GM21515 (cell line): Measurements from ENCODE around the gene DNMT3A.

Experiments used
- ATAC-seq: cut with Tn5 transposase; IDR thresholded peaks from one replicate; pipeline ENCODE4 v1.9.1; 2021; ENCODE audit not compliant: unreplicated experiment

DNMT3A gene

GRCh38 chr2:25307949-25308557 lies 33.7 kb downstream of the DNMT3A start:
- no peak for ATAC-seq

GRCh38 chr2:25306777-25307368 lies 34.9 kb downstream of the DNMT3A start:
- ATAC-seq = no peak

- ATAC-seq = no peak
These were observed 36.0 kb downstream of the DNMT3A start for GRCh38 chr2:25305775-25306174.

GRCh38 chr2:25304826-25305596 lies 36.7 kb downstream of the DNMT3A start:
- ATAC-seq = no peak

- ATAC-seq = no peak
These were observed 37.4 kb downstream of the DNMT3A start for GRCh38 chr2:25304321-25304720.

- no peak for ATAC-seq
These were observed 38.0 kb downstream of the DNMT3A start for GRCh38 chr2:25303633-25304236.

GRCh38 chr2:25302758-25303375 lies 38.9 kb downstream of the DNMT3A start:
- no peak for ATAC-seq

GRCh38 chr2:25301453-25302352 lies 40.0 kb downstream of the DNMT3A start:
- peak; percentile 95 for ATAC-seq

- no peak for ATAC-seq
These were observed 41.7 kb downstream of the DNMT3A start for GRCh38 chr2:25300001-25300400.

GRCh38 chr2:25298776-25299431 lies 42.8 kb downstream of the DNMT3A start:
- ATAC-seq = no peak

- no peak for ATAC-seq
These were observed 44.0 kb downstream of the DNMT3A start for GRCh38 chr2:25297738-25298137.

GRCh38 chr2:25295621-25296020 lies 46.1 kb downstream of the DNMT3A start:
- no peak for ATAC-seq

GRCh38 chr2:25294573-25295462 lies 46.9 kb downstream of the DNMT3A start:
- peak; percentile 88 for ATAC-seq

- no peak for ATAC-seq
These were observed 47.7 kb downstream of the DNMT3A start for GRCh38 chr2:25293958-25294562.

- ATAC-seq = no peak
These were observed 48.6 kb downstream of the DNMT3A start for GRCh38 chr2:25293145-25293544.

- ATAC-seq = no peak
These were observed 49.3 kb downstream of the DNMT3A start for GRCh38 chr2:25292408-25292807.

- ATAC-seq = no peak
These were observed 50.8 kb downstream of the DNMT3A start for GRCh38 chr2:25290811-25291495.
